GM10266 (cell line): ENCODE data around the gene DOK7.

Experiments used
- DNase-seq: peaks from one replicate; pipeline ENCODE4 v3.0.0; 2012; ENCODE audit errors: extremely low spot score
- TF ChIP-seq, protein P1 (sequence below): IDR thresholded peaks from 2 replicates; pipeline ENCODE4 v1.5.1; 2012; ENCODE audit warnings: mild to moderate bottlenecking, low read depth; ENCODE audit not compliant: control insufficient read depth, insufficient read depth; ENCODE audit errors: missing control alignments

Gene DOK7

DNA sequence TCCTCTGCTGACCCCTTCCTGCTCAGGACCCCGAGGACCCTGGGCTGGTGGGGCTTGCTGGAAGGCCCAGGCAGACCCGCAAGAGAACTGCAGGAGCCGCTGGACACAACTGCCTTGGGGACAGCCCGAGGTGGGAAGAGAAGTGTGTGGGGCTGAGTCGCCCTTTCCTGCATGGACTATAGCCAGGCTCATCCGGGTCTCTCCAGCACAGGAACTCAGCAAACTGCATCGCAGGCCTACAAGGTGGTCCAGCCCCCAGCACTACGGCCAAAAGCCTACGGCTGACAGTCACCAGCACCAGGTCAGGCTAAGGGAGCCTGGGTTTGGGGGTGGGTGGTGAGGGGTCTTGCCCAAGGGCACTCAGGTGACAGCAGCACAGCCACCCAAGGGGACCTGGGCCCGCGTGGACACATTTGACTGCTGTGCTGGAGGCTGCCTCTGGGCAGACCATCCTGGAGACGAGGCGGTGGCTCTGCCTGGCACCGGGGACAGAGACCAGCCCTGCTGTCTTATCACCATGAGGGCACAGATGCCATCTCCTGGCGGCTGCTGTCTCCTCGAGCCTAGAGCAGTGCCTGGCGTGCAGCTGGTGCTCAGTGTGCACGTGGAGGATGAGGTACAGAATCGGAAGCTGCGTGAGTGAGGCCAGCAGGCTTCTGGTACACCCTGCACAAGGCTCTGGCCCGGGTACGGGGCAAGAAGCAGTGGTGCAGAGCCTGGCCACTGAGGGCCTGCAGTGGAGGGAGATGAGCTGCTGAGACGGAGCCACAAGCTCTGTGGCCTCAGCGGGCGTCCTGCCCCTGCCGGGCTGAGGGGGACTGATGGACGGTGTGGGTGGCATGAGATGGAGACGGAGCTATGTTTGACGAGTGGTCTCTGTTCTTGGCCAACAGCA lies 54.0 kb downstream of the DOK7 start:
- TF ChIP-seq, protein P1, sequence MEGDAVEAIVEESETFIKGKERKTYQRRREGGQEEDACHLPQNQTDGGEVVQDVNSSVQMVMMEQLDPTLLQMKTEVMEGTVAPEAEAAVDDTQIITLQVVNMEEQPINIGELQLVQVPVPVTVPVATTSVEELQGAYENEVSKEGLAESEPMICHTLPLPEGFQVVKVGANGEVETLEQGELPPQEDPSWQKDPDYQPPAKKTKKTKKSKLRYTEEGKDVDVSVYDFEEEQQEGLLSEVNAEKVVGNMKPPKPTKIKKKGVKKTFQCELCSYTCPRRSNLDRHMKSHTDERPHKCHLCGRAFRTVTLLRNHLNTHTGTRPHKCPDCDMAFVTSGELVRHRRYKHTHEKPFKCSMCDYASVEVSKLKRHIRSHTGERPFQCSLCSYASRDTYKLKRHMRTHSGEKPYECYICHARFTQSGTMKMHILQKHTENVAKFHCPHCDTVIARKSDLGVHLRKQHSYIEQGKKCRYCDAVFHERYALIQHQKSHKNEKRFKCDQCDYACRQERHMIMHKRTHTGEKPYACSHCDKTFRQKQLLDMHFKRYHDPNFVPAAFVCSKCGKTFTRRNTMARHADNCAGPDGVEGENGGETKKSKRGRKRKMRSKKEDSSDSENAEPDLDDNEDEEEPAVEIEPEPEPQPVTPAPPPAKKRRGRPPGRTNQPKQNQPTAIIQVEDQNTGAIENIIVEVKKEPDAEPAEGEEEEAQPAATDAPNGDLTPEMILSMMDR = no peak
- DNase-seq = no peak

DNA sequence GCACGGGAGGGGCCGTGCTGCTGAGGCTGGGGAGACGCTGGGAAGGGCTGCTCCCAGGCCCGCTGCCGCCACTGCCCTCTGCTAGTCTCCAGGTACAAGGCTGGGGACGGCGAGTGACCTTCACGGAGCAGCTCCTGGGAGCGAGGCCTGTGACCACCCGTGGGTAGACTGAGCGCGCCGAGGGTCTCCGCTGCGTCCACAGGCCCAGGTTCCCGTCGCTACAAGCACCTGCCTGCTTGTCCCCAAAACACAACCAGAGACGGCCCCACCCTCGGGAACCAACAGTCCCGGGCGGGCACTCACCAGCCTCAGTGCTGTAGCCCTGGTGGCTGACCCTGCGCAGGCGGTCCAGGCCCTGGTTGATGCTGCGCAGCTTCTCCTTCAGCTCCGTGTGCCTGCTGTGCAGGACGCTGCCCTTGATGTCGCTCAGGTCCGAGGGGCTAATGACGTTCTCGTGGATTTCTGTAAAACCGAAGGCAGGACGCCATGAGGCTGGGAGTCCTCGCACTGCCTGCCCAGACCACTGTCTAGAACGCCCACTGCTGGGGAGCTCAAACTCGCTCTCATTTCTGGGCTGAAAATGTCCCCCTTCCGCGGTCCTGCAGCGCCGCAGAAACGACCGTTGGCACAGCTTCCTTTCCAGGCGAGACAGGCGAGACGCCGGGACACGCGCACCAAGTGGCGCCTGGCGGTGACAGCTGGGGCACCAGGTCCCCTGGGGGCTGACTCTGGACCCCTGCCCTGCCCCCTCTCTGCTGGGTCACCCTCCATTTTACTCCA lies 54.8 kb downstream of the DOK7 start:
- TF ChIP-seq, protein P1 = no peak
- DNase-seq = no peak

DNA sequence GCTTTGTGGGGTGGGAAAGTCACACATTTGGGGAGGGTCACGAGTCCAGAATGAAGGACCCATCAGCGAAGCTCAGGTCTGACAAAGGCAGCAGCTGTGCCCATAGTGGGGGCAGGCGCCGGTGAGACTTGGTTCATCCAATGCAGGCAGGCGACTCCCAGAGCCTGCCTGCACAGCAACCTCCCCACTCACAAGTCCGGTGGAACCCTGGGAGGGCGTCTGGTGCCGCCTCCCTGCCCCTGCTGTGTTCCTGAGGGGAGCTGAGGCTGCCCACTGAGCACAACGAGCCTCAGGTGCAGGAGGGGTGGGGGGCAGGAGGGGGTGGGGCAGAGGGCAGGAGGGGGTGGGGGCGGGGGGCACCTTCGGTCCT lies 55.4 kb downstream of the DOK7 start:
- DNase-seq = no peak
- TF ChIP-seq, protein P1 = no peak

DNA sequence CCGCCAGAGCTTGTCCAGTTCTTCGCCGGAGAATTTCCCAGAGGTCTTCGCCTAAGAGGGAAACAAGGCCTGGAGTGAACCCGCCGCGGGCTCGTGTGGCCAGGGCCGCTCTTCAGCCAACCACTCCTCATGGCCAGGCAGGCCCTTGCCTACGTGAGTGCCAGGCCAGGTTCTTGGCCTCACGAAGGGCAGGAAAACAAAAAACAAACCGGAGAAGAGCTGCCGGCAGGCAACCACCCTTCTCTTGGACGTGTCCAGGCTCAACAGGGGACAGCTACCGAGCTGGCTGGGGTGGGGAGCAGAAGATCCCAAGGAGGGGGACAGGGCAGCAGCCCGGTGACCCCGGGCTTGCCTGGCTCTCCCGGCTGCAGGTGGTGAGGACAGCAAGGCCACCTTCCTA lies 55.8 kb downstream of the DOK7 start:
- no peak for DNase-seq
- TF ChIP-seq, protein P1 = no peak

DNA sequence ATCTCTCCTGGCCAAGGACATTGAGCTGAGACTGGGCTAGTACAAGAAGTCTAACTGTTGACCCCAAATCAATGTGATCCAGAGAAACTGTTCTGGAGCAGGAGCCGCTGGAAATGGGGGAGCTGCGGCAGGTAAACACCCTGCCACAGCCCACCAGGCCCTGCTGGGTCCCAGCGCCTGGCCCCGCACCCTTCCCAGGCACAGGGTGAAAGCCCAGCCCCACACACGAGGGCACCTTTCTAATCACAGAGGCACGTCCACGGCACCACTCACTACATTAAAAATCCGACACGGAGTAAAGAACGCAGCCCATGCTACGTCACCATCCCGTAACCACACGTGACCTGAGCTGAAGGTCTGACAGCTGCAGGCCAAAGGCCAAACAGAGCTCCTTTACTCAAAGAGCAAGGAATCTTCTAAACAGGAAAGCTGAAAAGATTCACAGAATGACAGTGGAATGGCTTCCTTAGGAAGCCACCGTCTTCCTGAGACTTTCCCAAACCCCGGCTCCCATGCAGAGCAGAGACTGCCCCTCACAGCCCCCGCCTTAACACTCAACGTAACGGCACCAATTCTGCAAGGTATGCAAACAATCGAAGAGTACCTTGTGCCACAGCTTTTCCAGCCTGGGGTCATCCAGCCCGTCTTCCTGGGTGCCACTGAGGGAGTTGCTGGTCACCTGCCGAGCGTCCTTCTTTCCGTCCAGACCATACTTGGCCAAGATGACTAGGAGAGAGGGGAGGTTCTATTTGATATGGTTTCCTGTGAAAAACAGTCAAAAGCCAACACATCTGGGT lies 56.6 kb downstream of the DOK7 start:
- TF ChIP-seq, protein P1 = no peak
- DNase-seq = no peak

DNA sequence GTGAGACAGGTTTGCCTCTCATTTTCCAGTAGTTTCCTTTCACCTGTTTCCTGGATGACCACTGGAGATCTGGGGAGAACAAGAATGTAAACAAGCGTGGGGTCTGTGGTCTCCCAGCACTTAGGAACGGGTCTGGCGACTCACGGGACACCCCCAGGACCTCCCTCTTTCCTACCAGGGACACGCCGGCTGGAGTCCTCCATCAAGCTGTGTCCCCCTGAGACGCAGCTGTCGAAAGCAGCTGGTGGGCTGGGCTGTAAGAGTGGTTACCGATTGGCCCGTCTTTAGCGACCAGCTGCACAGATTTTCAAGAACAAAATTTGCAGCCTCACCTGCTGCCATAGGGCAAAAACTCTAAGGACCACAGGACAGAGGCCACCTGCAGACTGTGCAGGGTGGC lies 57.2 kb downstream of the DOK7 start:
- TF ChIP-seq, protein P1 = no peak
- no peak for DNase-seq
